Amniotic stem cell (primary cell): ENCODE results near the gene ZNHIT1.

ENCODE experiments used
- DNase-seq: peaks from one replicate; lab custom pipeline; 2025; lab: John Stamatoyannopoulos, UW

ZNHIT1 gene

DNA sequence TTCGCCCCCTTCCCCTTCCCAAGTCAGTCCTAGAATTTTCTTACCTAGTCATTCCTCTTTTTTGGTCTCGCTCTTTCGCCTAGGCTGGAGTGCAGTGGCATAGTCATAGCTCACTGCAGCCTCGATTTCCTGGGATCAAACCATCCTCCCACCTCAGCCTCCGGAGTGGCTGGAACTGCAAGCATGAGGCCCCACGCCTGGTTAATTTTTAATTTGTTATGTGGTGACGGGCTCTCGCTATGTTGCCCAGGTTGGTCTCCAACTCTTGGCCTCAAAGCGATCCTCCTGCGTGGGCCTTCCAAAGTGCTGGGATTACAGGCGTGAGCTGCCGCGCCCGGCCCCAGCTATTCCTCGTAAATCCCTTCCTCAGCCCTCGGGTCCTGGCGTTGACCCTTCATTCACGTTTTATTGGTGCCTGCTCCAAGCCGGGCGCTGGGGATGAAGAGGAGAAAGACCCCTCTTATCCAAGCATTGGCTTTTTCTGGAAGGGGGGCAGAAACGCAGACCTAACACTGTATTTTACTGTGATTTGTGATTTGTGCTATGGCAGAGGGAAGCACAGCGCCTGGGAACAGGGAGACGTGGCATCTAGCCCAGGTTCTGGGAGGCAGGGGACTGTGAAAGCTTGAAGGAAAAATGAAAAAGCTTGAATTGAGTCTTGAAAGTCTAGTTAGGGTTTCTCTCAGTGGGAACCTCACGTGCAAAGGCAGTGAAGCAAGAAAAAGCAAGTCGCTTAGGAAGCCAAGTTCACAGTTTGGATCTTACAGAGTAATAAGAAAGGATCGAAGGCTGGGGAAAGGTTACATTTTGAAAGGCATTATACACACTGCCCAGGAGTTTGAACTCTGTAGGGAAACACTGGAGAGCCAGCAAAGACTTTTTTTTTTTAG, 516 bp downstream of the ZNHIT1 start:
- no peak for DNase-seq

DNA sequence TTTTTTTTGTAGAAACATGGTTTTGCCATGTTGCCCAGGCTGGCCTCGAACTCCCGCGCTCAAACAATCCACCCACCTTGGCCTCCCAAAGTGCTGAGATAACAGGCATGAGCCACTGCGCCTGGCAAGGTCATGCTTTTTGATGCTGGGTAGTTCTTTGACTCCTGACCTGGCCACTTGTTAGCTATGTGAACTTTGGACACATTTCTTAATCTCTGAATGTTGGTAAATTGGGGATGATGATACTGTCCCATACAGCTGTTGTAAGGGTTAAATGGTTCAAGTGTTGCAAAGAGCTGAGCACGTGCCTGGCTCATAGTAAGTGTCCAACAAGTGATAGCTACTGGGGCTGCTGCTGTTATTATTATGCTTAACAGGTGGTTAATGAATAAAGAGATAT, 2.3 kb downstream of the ZNHIT1 start:
- no peak for DNase-seq

DNA sequence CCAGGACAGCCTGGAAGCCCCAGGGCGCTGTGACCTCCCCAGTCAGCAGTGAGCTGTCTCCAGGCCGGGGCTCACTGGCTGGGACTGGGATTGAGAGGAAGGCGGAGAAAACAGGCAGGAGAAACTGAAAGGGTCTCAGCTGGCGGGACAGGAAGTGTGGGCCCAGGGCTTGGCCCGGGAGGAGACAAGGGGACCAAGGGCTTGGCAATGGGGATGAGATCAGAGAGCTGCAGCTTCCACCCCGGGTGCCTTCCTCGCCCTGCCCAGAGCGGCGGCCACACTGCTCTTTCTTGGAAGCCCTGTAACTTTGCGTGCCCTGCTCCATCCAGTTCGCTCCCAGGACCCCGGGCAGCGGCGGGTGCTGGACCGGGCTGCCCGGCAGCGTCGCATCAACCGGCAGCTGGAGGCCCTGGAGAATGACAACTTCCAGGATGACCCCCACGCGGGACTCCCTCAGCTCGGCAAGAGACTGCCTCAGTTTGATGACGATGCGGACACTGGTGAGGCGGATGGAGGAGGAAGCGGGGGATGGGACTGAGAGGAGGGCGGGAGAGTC, 4.4 kb downstream of the ZNHIT1 start:
- DNase-seq: no peak

DNA sequence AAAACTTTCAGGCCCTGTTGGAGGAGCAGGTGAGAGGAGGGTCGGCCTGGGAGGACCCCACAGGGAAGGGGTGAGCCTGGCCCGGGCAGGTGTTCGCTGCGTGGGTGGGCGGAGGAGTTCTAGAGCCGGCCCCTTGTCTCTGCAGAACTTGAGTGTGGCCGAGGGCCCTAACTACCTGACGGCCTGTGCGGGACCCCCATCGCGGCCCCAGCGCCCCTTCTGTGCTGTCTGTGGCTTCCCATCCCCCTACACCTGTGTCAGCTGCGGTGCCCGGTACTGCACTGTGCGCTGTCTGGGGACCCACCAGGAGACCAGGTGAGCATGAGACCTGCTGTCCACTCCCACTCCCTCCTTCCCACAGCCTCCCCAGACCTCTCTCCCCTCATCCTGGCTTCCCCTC, 5.6 kb downstream of the ZNHIT1 start:
- no peak for DNase-seq

DNA sequence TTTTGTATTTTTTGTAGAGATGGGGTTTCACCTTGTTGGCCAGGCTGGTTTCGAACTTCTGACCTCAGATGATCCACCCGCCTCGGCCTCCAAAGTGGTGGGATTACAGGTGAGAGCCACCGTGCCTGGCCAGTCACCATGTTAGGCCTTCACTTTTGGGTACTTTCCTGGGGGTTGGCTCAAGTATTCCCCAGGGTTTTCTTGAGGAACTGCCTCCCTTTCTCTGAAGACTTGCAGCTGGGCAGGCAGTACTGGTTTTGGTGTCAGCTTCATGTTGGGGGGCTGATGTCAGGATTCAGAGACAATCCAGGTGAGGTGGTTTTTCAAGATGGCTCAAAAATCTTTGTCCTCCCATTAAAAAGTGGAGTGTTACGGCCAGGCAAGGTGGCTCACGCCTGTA, 7.7 kb downstream of the ZNHIT1 start:
- DNase-seq: no peak

DNA sequence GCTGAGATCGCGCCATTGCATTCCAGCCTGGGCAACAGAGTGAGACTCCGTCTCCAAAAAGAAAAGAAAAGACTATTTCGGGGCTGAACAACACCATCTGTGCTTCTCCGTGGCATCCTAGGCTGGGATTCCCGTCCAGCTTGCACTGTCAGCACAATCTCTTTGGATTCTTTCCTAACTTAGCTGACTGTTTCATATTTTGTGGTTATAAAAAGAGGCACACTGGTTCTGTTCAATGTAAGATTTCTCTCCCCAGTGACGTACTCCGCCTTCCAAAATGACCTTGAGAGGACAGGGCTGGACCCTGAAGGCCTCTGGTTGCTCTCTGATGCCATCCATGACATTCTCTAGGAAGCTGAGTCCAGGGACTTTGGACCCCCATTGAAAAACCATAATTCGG, 8.8 kb downstream of the ZNHIT1 start:
- DNase-seq: no peak

DNA sequence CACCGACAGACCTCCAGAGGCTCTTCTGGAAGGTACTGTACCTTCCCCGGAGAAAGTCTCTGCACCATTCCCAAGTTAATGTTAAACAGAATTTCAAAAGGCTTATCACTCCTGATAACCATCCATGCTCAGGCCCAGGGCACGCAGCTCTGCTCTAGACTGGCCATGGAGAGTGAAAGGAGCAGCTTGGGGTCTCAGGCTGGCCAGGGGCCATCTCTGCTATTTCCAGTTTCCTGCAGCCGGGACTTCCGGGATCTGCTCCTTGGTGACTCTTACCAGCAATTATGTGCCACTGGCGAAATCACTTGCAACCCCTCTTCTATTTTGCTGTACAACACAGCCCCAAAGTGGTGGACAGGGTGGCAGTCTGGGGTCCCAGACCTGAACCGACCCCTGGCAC, 13.7 kb downstream of the ZNHIT1 start:
- DNase-seq: no peak

DNA sequence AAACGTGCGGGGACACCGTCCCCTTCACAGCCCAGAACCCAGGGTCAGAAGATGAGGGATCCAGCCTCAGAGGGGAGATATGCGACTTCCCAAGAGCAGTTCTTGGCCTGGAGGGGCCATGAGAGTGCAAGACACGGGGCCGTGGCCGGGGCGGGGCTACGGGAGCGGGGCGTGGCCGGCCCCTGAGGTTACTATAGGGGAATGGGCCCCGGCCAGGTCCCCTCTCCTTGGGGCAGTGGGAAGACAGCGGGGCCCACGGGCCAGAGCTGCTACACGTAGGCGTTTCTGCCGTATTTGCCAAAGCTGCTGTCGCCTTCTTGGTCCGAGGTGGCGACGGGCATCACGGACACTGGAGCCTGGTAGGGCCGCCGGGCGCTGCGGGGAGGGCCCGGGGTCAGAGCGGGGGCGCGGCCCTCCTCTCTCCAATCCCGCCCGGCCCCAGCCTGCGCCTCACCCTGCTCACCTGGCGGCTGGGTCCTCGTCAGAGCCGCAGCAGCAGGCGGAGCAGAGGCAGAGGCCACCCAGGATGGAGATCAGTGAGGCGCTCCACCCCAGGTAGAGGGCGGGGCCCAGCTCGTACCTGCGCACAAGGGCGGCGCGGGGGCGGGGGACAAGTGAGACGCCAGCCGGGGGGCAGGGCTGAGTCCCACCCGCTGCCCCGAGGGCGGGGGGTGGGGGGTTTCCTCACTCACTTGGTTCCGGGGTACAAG, 14.3 kb downstream of the ZNHIT1 start:
- DNase-seq: no peak

DNA sequence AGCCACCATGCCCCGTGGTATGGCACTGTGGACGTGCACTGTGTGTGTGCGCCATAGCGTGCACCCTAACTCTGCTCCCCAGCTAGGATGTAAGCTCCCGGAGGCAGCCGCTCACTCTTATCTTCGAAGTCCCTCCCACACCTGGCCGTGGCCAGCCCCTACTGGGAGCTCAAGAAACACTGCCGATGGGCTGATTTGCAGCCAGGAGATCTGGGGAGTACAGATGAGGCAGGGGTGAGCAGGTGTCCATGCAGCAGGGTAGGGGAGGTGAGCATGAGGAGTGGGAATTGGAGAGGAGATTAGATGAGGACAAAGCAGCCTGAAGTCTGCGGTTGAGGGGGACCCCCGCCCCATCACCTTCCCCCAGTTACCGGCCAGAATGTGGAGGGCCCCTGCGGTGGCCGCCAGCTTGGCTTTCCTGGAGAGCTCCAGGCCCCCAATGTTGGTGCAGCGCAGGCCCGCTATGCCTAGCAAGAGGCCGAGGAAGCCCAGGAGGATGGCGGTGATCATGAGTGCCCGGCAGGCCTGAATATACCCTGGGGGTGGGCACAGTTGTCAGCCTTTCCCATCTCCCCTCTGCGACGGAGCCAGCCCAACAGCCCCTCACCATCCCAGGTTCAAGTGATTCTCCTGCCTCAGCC, 16.1 kb downstream of the ZNHIT1 start:
- DNase-seq: no peak

DNA sequence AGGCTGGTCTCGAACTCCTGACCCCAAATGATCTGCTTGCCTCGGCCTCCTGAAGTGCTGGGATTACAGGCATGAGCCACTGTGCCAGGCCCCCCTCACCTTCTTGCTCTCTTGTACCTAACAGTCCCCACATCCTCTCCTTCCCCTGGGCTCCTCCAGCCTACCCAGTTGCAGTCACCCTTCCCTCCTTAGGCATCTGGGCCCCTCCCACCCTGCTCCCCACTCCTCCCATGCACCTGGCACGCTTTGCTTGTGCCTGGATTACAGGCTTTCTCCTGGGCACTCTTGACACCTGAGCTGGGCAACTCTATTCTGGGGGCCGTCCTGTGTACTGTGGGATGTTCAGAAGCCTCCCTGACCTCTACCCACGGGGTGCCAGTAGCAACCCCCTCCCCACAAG, 16.7 kb downstream of the ZNHIT1 start:
- DNase-seq: no peak

DNA sequence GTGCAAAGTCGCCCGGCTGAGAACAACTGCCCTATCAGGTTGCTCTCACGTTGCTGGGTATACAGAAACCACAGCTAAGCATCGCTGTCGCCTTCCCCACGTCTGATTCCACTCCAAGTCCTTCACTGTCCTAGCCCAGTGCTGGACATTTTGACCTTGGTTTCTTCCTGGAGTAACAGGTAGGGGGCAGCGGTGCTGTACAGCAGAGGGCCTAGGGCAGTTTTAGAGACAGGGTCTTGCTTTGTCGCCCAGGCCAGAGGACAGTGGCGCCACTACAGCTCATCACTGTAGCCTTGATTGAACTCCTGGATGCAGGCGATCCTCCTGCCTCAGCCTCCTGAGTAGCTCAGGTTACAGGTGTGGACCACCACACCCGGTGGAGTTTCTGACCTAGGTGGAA, 17.1 kb downstream of the ZNHIT1 start:
- DNase-seq: no peak

DNA sequence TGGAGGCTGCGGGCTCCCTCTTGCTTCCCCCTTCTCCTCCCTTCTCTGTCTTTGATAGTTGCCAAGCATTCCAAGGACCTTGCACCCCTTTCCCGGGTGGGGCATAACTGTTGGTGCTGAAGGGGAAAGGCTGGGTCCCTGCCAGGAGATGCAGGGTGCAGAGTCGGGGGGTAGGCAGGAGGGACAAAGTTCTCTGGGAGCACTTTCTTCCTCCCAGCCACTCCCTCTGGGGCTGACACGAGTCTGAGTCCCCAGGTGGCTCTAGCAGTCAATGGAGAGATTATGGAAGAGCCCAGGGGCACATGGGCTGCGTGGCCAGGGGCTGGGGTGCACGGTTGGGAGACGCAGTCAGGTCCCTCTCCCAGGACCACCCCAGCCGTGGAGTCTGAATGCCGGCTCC, 17.6 kb downstream of the ZNHIT1 start:
- no peak for DNase-seq

DNA sequence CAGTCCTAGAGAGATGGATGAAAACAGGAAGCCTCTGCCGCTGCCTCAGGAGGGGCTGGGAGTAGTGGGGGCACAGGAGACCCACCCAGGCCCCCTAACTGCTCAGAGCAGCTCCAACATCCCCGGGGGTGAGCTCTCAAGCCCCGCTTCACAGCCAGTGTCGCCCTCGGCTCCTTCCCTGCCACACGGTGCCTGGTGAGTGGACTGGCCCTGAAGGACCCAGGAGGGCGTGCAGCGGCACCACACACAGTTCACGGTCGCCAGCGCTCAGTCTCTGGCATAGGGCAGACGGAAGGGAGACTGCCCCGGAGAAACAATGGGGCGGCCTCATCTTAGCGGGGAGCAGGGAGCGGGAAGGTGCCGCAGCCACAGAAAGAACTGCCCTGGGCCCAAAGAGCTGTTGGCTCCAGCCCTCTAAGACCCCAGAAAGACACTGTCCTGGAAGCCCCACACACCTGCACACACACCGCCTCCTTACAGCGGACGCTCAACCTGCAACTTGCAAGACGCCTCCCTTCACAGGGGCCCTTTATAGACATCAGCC, 18.4 kb downstream of the ZNHIT1 start:
- DNase-seq: no peak

DNA sequence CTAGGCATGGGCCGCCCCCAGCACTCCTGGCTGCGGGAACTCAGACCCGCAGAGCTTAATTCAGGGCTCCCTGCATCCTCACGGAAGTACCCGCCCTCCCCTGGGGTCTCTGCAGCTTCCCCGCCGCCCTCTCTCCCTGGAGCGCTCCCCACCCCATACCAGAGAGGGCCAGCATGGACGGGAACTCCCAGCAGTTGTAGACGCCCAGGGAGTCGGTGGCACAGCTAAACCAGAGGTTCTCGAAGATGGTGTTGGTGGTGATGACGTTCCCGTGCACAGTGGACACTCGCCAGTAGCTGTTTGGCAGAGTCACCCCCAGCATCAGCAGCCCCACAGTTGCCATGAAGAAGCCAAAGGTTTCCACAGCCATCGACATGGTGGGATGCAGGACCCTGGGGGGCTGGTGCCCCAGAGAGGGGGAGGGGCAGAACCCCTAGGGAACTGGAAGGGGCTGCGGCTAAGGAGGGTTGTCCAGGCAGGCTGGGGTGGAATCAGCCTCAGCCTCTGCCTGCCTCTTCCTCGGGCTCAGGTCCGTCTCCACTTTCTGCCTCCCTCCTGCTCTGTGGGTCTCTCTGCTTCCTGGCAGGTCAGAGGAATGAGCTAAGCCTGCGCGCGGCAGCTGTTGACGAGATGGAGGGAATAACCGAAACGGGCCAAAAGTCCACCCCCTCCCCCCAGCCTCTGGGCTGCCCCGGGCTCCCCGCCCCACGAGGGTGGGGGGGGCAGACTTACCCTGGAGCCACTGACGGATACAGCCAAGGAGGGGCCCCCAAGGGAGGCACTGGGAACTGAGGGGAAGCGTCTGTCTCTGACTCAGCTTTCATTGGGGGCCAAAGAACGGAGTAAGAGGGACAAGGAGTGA, 19.5 kb downstream of the ZNHIT1 start, which contains the start of gene CLDN15:
Gene CLDN15 (minus strand): TSS at position 597 of the 862 bp plus-strand sequence. CDS start 221 bp downstream, at position 376.
- DNase-seq: no peak

DNA sequence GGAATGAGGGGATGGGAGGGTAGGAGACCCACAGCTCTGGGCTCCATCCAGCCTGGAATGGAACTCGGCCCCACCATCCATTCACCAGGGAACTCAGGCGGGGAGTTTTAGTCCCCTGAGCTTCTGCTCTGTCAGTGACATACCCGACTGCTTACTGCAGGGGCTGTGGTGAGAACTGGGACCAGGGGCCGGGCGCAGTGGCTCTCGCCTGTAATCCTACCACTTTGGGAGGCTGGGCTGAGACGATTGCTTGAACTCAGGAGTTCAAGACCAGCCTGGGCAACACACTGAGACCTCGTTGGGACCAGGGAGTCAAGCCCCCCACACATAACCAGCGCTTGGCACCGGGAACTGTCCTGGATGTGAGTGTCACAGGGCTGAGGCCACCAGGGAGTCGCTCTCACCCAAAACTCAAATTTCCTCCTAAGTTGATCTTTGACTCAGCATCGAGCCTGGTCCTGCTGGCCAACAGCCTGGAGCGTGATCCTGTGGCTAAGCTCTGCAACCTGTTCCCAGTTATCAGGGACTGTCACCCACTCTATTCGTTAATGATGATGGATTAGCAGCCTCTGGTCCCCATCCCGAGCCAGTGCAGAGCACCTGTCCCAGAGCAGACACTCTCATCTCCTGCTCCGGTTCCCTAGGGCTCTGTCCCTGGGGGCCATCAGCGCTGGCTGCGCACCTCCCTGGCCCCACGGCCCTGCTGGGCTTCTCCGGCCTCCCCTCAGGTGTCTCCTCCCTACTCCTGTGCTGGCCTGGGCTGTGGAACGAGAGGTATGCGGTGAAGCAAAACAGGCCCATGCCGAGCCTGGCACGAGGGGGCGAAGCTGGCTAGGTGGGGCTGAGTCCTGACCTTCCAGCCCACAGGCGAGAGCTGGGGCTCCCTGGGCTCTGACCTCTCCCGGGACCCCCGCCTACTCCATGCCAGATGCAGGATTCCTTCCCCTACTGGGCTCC, 20.5 kb downstream of the ZNHIT1 start:
- no peak for DNase-seq

DNA sequence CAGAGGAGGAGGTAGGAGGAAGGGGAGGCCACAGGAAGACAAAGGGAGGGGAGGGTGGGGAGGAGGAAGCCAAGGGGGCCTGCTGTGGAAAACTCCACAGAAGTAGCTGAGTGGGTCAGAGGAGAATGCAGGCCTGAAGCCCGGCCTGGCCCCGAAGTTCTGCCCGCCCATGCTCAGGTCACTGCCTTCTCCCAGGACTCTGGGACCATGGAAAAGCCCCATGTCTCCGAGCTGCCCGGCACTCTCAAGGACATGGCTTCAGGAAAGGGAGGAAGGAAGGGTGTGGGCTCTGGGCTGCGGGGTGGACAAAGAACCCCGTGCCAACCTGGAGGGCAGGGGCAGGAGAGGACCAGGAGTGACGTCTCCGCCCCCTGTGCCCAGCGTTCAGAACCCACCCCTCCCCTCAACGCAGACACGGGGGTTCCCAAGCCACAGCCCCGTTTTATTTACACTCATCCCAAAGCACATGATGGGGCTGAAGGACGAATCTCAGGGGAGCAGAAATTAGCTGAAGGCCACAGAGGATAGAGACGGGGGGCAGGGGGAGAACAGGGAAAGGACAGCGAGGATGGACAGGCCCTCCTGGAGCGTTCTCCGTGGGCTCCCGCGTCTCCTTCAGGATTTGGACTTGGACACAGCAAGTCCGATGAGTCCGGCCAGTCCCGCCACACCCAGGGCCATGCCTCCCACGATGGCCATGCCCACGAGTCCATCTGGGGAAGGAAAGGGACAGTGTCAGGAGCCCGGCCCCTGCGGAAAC, 21.4 kb downstream of the ZNHIT1 start:
- no peak for DNase-seq

DNA sequence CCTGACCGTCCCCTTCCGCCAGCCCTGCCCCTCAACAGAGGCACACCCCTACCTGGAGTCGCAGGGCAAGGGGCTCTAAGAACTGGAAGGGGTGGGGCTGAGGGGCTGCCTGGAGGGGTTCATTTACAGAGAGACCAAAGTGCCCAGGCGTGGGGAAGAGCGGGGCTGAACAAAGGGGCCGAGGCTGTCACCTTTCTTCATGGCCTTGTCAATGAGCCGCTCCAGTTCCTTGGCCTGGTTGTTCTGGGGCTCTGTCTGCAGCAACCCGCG, 21.9 kb downstream of the ZNHIT1 start:
- no peak for DNase-seq

DNA sequence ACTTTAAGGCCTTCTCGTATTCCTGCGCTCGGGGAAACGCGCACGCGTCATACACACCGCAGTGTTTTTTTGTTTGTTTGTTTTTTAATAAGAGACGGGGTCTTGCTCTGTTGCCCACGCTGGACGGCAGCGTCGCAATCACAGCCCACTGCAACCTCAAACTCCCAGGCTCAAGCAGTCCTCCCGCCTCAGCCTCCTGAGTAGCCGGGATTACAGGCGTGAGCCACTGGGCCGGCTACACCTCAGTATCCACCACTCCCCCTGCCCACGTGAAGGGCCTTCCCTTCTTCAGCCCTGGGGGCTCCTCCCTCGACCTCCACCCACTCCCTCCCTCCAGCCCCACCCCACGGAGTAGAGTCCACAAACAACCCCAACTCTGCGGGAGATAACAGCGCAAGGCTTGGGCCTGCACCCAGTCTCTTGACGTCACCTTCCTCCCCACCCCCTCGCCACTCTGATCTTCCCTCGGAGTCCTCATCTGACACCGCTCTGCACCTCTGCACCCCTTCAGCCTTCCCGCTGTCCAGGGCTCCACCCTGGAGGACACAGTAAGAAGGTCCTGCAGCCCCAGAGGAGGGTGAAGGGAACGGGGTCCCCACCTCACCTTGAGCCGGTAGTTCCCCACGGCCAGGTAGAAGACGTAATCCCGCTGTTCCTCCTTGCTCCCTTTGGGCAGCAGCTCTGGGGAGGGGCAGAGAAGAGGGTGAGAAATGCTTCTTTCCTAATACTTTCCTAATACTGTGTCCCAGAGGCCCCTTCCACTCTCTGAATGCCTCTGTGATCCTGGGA, 22.5 kb downstream of the ZNHIT1 start:
- no peak for DNase-seq

DNA sequence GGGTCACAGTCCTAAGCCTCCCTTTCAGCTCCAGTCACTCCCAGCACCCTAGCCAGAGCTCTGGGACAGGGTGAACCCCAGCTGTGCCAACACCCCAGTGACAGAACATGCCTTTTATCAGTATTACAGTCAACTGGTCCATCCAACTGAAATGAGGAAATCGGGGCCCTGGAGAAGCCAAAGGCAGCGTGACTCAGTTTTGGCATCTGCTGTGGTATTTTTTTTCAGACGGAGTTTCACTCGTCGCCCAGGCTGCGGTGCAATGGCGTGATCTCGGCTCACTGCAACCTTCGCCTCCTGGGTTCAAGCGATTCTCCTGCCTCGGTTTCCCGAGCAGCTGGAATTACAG, 23.0 kb downstream of the ZNHIT1 start:
- DNase-seq: no peak
